RWPE2 (cell line): ENCODE results near the gene SPHK1.
"Not testable (repeated sequence)": the region's sequence is repeated elsewhere in the genome, so short reads cannot be mapped to it uniquely, and the experiment has no call there.

ENCODE experiments used
- ATAC-seq: fragments of 200-7000 bp; cut with Tn5 transposase; 3 replicates; pipeline ENCODE4 v1.9.1; 2021; ENCODE audit warnings: low read depth
- DNase-seq: peaks from one replicate; pipeline ENCODE4 v3.0.0-alpha.2; 2020; ENCODE audit warnings: low spot score
- H3K27ac ChIP-seq: fragments of 450-650 bp; 2 replicates; pipeline ENCODE4 v1.5.1; 2017; ENCODE audit warnings: mild to moderate bottlenecking; ENCODE audit not compliant: poor library complexity, severe bottlenecking
- H3K27me3 ChIP-seq: fragments of 250-450 bp; sonication (Bioruptor Pico); 2 replicates; pipeline ENCODE4 v1.5.1; 2021; ENCODE audit warnings: mild to moderate bottlenecking, moderate library complexity; ENCODE audit not compliant: insufficient read depth, poor library complexity, severe bottlenecking
- H3K36me3 ChIP-seq: fragments of 250-450 bp; sonication (Bioruptor Pico); 2 replicates; pipeline ENCODE4 v1.5.1; 2020; ENCODE audit warnings: low read depth, mild to moderate bottlenecking, moderate library complexity
- H3K4me1 ChIP-seq: fragments of 250-450 bp; sonication (Bioruptor Pico); 2 replicates; pipeline ENCODE4 v1.5.1; 2021; ENCODE audit warnings: mild to moderate bottlenecking, moderate library complexity; ENCODE audit not compliant: insufficient read depth, poor library complexity, severe bottlenecking
- H3K4me3 ChIP-seq: fragments of 250-450 bp; sonication (Bioruptor Pico); 2 replicates; pipeline ENCODE4 v1.5.1; 2021; ENCODE audit warnings: mild to moderate bottlenecking, moderate library complexity; ENCODE audit not compliant: severe bottlenecking
- H3K9me3 ChIP-seq: fragments of 250-450 bp; sonication (Bioruptor Pico); 2 replicates; pipeline ENCODE4 v1.5.1; 2021; ENCODE audit warnings: mild to moderate bottlenecking, moderate library complexity; ENCODE audit not compliant: severe bottlenecking
- TF ChIP-seq, protein P1 (sequence below): fragments of 450-650 bp; IDR thresholded peaks from one replicate; pipeline ENCODE4 v1.5.1; 2017; ENCODE audit warnings: mild to moderate bottlenecking, moderate library complexity; ENCODE audit not compliant: poor library complexity, severe bottlenecking

Gene SPHK1

DNA sequence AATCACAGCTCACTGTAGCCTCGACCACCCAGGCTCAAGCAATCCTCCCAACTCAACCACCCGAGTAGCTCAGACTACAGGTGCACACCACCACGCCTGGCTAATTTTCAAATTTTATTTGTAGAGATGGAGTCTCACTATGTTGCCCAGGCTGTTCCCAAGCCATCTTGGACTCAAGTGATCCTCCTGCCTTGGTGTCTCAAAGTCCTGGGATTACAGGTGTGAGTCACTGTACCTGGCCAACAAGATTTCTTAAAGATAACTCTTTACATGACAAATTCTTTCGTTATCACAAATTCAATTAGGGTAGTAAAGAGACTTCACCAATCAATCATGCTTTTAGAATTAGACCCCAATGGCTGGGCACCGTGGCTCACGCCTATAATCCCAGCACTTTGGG lies 43.1 kb upstream of the SPHK1 start:
- TF ChIP-seq, protein P1, sequence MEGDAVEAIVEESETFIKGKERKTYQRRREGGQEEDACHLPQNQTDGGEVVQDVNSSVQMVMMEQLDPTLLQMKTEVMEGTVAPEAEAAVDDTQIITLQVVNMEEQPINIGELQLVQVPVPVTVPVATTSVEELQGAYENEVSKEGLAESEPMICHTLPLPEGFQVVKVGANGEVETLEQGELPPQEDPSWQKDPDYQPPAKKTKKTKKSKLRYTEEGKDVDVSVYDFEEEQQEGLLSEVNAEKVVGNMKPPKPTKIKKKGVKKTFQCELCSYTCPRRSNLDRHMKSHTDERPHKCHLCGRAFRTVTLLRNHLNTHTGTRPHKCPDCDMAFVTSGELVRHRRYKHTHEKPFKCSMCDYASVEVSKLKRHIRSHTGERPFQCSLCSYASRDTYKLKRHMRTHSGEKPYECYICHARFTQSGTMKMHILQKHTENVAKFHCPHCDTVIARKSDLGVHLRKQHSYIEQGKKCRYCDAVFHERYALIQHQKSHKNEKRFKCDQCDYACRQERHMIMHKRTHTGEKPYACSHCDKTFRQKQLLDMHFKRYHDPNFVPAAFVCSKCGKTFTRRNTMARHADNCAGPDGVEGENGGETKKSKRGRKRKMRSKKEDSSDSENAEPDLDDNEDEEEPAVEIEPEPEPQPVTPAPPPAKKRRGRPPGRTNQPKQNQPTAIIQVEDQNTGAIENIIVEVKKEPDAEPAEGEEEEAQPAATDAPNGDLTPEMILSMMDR, result no peak
- no peaks in the 10 kb centered on the region for H3K27me3 ChIP-seq
- H3K27ac ChIP-seq, result no peak overlapping the region
- peaks cover 48% of the 10 kb centered on the region for H3K36me3 ChIP-seq
- H3K9me3 ChIP-seq, result no peaks in the 10 kb centered on the region
- DNase-seq, result no peak
- no peak for ATAC-seq
- no peaks in the 10 kb centered on the region for H3K4me1 ChIP-seq
- H3K4me3 ChIP-seq, result no peak overlapping the region

DNA sequence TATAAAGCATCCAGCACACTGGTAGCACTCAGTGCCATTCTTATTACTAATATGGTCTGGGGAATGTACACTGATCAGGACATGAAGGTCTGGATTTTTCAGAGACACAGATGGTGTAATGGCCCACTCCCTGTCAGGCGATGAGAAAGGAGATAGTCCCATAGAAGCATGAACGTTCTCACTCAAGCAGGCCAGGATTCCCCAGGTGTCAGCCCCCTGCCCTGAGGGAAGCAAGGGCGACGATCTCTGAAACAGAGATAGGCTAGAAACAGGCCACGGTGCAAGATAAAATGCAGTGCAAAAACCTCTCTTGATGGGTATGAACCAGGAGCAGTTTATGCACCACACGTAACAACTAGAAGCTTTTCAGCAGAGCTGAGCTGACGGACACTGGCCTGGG lies 41.3 kb upstream of the SPHK1 start:
- no peak overlapping the region for H3K4me3 ChIP-seq

DNA sequence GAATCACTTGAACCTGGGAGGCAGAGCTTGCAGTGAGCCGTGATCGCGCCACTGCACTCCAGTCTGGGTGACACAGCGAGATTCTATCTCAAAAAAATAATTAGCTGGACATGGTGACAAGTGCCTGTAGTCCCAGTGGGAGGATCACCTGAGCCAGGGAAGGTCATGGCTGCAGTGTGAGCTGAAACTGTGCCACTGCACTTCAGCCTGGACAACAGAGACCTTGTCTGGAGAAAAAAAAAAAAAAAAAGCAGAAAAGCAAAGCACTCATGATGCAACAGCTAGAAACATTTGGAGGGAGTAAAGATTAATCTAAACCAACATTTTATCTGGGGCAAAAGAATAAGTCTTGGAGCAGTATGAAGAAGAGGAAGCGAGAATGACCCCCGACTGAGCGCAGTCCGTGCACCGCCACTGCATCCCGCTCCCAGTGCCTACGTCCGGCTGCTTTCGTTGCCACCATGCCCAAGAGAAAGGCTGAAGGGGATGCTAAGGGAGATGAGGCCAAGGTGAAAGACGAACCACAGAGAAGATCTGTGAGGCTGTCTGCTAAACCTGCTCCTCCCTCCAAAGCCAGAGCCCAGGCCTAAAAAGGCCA lies 38.9 kb upstream of the SPHK1 start:
- Histone ChIP-seq H3K9me3 (no peaks in the 10 kb centered on the region), H3K4me1 (no peaks in the 10 kb centered on the region), H3K27me3 (no peaks in the 10 kb centered on the region), H3K4me3 (no peak overlapping the region), H3K27ac (no peak overlapping the region), H3K36me3 (peaks cover 56% of the 10 kb centered on the region)
- TF ChIP-seq, protein P1, result no peak
- ATAC-seq (no peak), DNase-seq (peak; percentile 46)

More for the DNA sequence above, 41.3 kb upstream of the SPHK1 start:
- Histone ChIP-seq H3K4me1 (no peaks in the 10 kb centered on the region), H3K36me3 (peaks cover 54% of the 10 kb centered on the region), H3K27ac (no peak overlapping the region), H3K9me3 (no peaks in the 10 kb centered on the region), H3K27me3 (no peaks in the 10 kb centered on the region)
- DNase-seq, result peak; percentile 21
- TF ChIP-seq, protein P1, result no peak
- ATAC-seq, result no peak

DNA sequence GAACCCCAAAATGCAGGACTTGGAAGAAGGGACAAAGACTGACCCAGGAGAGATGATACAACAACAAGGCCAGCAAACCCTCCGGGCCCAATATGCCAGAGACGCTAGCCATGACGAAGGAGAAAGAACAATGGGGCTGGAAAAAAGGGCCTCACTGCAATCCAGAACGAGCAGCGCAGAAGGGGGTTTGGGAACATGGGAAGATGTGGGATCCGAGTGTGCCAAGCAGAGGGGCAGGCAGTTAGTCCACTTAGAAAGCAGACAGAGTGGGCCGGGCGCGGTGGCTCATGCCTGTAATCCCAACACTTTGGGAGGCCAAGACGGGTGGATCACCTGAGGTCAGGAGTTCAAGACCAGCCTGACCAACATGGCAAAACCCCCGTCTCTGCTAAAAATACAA lies 37.5 kb upstream of the SPHK1 start:
- H3K36me3 ChIP-seq, result peaks cover 54% of the 10 kb centered on the region
- H3K9me3 ChIP-seq, ATAC-seq, H3K4me3 ChIP-seq, H3K27ac ChIP-seq, H3K27me3 ChIP-seq, H3K4me1 ChIP-seq: not testable (repeated sequence)
- DNase-seq, result peak; percentile 49

DNA sequence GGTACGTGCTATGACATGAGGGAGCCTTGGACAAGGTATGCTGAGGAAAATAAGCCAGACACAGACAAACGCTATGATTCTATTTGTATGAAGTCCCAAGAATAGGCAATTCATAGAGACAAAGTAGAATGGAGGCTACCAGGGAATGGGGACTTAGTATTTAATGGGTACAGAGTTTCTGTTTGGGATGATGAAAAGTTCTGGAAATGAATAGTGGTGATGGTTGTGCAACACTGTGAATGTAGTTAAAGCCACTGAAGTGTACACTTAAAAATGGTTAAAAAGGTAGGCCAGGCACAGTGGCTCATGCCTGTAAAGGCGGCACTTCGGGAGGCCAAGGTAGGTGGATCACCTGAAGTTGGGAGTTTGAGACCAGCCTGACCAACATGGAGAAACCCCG lies 33.9 kb upstream of the SPHK1 start:
- H3K4me1 ChIP-seq, result peaks cover 6% of the 10 kb centered on the region
- H3K27ac ChIP-seq, result no peak overlapping the region
- DNase-seq (no peak), ATAC-seq (no peak)
- no peaks in the 10 kb centered on the region for H3K9me3 ChIP-seq
- TF ChIP-seq, protein P1, result no peak
- H3K36me3 ChIP-seq, result peaks cover 32% of the 10 kb centered on the region
- no peak overlapping the region for H3K4me3 ChIP-seq
- no peaks in the 10 kb centered on the region for H3K27me3 ChIP-seq
